PC-9 (cell line): Measurements from ENCODE around the gene ASTE1.

Source experiments
- EZH2 ChIP-seq: fragments of 200-600 bp; sonication (generic); IDR thresholded peaks from 2 replicates; pipeline ENCODE4 v1.8.0; 2017; ENCODE audit warnings: antibody characterized with exemption, low read depth
- TF ChIP-seq, protein P1 (sequence below): fragments of 200-600 bp; sonication (generic); conservative IDR thresholded peaks from 2 replicates; pipeline ENCODE4 v1.6.1; 2017; ENCODE audit warnings: mixed run types, antibody characterized with exemption, mild to moderate bottlenecking, moderate library complexity

DNA sequence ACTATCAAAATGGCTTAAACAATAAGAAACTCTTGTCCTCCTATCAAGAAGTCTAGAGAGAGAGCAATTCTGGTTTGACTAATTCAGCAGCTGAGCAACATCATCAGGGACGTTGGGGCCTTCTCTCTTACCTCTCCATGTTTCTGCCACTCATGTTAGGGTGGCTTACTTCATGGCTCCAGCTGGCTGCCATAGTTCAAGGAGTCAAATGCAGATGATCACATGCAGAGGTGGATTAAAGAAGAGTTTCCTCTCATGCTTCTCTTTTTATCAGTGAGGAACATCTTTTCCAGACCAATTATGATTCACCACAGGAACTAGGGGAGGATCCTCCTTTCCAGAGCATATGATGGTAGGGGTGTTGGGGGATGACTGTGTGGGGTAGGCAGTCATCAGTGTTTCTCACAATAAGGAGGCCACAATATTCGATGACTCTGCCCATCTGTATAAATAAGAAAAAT, 45.5 kb upstream of the ASTE1 start:
- TF ChIP-seq, protein P1, sequence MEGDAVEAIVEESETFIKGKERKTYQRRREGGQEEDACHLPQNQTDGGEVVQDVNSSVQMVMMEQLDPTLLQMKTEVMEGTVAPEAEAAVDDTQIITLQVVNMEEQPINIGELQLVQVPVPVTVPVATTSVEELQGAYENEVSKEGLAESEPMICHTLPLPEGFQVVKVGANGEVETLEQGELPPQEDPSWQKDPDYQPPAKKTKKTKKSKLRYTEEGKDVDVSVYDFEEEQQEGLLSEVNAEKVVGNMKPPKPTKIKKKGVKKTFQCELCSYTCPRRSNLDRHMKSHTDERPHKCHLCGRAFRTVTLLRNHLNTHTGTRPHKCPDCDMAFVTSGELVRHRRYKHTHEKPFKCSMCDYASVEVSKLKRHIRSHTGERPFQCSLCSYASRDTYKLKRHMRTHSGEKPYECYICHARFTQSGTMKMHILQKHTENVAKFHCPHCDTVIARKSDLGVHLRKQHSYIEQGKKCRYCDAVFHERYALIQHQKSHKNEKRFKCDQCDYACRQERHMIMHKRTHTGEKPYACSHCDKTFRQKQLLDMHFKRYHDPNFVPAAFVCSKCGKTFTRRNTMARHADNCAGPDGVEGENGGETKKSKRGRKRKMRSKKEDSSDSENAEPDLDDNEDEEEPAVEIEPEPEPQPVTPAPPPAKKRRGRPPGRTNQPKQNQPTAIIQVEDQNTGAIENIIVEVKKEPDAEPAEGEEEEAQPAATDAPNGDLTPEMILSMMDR = no peak
- no peak for TF ChIP-seq EZH2
